HL-60/S4 treated with retinoic acid at 250 ng/mL for 4 days and 3 days (cell line): Measurements from ENCODE around the gene ITGA3.

Experiments
- in situ Hi-C: fragments of 300-500 bp; cut with MboI; formaldehyde crosslinking; loops from 2 replicates; pipeline ENCODE4 v1.7.0; 2022; ENCODE audit warnings: low sequenced_read_pairs

Gene ITGA3

DNA sequence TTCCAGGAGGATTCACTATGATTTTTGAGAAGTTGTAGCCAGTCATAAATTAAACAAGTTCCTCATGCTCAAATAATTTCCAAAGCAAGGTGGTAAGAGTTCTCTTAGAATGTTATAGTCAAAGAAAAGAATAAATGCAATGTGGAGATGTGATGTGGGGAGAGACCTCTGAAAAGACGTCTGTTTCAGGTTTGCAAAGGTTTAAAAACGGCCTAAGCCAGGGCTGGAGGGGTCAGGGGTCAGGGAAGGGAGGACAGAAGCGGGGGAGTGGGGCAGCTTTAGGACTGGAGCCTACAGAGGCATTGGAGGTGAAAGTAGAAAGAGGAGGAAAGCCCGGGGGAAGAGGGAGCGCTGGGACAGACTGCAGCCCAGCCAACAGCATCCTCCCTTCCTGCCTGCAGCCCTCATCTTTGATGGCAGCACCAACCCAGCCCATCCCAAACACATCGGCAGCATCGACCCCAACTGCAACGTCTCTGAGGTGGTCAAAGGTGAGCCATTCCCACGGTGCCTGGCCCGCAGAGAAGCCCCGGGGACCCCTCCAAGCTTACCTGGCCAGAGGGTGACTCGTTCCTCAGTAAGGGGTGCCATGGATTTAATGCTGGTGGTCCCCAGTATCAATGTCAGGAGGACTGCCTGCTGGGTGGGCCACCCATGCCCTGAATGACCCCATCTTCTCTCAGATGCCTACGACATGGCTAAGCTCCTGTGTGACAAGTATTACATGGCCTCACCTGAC, 50.7 kb downstream of the ITGA3 start:
- in situ Hi-C loops, result no loop called here

DNA sequence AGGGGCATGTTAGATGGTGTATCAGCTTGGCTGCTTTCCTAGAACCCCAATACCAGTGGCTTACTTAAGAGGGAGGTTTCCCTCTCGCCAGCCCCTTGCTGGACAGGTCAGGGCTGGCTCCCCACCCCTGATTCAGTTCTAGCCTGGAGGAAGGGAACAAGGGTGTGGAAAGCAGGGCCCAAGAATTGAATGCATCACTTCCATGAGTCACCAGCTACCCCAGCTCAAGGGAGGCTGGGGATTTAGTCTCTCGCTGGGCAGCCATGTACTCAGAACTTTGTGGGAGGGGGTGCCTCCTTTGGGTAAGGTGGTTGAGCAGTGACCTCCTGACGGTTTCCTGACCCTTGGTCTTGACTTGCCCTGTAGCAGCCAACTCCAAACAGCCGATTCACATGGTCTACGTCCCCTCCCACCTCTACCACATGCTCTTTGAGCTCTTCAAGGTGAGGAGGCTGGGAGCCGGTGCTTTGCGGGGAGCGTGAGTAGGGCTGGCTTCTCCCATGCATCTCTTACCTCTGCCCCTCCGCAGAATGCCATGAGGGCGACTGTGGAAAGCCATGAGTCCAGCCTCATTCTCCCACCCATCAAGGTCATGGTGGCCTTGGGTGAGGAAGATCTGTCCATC, 52.0 kb downstream of the ITGA3 start:
- in situ Hi-C loops, result no loop called here

DNA sequence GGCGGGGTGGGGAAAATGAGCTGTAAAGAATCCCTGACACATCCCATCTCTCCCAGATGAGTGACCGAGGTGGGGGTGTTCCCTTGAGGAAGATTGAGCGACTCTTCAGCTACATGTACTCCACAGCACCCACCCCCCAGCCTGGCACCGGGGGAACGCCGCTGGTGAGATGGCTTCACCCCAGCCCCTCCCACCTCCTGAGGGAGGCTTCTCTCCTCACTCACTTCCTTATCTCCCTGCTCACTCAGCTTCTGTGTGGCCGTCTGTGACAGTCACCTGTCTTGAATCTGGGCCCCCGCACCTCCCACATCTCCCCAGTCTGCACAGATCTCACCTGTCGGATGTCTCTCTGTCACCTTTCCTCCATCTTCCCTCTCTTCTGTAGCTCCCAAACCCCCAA, 52.6 kb downstream of the ITGA3 start:
- in situ Hi-C loops, result no loop called here

DNA sequence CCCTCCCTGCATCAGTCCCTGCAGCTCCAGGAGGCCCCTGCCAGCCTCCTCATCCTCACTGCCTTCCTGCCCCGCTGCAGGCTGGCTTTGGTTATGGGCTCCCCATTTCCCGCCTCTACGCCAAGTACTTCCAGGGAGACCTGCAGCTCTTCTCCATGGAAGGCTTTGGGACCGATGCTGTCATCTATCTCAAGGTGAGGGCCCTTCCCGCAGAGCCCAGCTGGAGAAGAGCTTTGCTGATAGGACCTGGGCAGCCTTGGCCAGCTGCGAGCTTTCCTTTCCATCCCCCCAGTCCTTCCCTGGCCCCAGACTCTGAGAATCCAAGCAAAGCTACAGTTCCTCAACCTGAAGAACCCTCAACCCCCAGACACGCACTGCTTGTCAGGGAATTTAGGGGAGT, 53.3 kb downstream of the ITGA3 start:
- in situ Hi-C loops, result no loop called here

DNA sequence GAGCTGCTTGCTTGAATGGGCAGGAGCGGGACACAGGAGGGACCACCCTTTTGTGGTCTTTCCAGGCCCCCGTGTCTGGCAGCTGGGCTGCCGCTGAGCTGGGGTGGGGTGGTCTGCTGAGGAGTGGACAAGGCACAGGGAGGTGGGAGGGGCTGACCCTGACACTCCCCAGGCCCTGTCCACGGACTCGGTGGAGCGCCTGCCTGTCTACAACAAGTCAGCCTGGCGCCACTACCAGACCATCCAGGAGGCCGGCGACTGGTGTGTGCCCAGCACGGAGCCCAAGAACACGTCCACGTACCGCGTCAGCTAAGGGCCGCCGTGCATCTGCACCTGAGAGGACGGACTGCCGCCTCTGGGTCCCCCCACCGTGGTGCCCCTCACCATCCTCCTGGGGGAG, 53.9 kb downstream of the ITGA3 start:
- in situ Hi-C loops, result no loop called here

DNA sequence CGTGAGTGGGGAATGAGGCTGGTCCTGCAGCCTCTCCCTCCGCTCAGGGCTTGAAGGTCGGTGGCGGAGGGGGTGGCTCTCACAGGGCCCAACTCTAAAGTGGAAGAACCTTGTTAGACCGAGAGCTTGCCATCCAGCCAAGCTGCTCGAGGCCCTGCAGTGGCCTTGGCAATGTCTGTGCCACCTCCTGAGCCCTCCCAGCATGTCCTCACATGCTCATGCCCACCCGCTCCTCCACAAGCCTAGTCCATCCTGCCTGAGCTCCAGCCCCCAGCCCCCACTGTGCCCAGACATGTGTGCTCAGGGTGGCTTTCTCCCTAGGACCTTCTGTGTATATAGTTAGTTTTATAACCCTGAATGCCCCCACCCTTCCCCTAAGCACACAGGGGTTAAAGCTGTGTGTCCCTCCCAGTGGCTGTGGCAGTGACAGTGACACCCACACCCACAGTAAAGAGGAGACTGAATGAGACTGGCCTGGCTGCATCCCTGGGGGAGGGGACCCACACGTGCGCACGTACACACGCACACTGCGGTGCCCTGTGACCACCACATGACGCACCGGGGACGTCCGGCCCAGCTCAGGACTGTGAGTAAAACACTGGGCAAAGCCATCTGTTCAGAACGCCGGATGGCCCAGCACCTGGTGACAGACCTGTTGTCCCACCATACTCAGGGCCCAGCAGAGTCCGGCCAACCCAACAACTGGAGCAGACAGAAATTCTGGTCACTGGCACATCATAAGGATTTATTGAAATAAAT, 54.9 kb downstream of the ITGA3 start:
- in situ Hi-C loops, result no loop called here

DNA sequence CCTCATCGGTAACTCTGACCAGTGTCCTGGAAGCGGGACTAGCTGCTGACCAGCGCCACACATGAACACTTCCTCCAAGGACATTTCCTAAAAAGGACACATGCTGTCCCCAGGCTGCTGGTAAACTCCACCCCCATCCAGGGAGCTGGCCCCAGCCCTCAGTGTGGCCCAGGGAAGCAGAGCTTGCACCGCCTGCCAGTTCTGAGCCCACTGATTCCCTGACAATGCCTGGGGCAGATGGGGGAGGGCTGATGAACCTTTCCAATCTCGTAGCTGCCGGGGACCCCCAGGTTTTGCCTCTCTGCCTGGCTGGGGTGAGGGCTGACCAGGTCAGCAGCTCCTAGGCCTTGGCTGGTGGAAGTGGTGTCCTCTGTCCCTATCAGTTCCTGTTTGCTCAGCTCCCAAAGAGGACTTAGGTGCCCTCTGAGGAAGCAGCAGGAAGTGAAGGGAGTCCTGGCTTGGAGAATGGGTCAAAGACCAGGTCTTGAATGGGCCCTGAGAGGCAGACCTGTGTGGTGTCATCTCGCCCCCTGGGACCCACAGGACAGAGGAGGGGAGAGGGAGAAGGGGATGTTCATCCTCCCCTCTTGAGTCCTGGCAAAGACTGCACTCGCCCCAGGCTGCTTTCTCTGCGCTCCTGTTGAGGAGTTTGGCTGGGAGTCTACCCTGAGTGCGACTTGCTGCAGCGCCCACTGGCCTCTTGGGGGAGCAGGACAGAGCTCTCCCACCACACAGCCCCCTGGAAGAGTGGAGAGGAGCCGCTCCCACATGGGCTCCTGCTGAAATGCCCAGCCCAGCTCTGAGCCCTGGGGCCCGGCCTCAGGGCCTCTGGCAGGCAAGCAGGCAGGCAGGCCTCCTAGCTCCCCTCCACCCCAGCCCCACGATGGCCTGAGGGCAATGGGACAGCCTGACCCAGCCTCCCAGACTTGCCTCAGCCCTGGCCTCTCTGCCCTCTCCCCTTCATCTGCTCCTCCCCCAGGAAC, 56.1 kb downstream of the ITGA3 start:
- in situ Hi-C loops, result no loop called here

DNA sequence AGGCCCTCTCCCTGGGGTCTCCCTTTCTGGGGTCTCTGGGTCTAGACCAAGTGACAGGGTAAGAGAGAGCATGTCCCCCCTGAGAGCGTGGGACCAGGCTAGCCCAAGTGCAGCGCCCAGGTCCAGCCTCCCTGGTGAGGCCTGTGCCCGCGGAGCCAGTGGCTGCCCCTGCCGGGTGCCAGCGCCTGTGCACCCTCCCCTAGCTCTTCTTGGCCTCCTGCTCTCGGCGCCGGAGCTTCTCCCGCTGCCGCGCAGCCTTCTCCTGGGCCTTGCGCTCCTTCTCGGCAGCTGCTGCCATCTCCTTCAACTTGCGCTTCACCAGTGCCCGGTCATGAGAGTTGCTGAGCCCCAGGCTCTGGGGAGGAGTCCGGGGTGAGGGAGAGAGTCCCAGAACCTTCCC, 56.8 kb downstream of the ITGA3 start:
- in situ Hi-C loops, result no loop called here

DNA sequence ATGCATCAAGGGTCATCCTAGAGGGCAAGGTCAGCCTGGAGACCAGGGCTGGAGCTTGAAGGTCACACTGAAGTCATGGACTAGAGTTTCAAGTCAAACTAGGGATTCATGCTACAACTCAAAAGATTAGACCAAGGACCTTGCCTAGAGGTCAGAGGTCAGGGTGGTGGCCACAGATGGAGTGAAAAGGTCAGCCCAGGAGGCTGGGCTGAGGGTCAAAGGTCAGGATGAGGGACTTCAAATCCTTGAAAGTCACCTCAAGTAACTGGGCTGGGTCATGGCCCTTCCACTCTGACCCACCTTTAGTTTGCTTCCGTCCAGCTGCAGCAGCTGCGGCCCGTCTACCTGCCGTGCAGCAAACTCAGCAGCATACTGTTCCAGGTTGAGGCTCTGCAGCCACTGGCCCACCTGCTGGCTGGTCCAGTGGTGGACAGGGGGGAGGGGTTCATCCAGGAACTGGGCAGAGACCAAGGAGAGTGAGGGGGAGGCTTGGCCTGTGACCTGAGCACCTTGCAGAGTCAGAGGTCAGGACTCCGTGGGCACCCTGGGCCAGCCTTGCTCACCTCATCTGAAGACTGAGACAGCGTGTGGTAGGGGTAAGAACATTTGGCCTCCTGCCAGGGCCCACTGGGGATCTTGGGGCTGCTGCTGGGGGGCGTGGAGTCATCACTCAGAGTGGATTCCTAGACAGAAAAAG, 57.9 kb downstream of the ITGA3 start:
- in situ Hi-C loops, result no loop called here

DNA sequence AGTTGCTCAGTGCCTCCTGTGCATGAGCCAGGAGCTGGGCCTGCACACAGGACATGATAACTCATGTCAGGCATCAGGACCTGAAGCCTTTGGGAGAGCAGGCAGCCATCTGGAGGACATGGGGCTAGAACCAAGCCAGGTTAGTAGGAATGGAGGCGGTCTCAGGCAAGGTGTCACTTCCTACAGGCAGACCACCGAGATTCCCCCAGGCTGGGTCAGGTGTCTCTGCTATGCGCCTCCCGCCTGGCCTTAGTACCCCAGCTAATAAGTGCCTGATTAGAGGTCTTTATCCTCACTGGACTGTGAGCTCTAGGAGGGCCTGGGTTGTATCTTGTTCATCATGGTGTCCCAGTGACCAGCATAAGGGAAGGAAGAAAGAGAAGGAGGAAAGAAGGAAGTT, 58.5 kb downstream of the ITGA3 start:
- in situ Hi-C loops, result no loop called here

DNA sequence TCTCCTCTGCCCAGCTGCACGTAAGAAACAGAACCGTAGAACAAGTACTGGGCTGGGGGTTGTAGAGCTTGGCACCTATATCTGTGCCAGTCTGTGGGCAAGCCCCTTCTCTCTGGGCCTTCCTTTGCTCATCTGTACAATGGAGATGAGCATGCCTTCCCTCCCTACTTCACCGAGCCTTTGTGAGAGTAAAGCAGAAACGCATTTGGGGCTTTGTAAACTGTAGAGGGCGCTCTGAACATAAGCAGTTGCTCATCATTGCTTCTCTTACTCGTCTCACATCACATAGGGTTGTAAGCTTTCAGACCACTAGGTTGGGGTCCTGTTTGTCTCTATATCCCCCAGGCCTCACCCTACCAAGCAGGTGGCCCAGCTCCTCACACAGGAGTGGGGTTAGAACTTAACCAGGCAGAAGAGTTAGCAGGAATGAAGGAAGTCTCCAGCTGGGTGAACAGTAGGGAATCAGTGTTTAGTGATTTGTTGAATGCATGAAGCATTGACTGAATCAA, 59.0 kb downstream of the ITGA3 start:
- in situ Hi-C loops, result no loop called here

DNA sequence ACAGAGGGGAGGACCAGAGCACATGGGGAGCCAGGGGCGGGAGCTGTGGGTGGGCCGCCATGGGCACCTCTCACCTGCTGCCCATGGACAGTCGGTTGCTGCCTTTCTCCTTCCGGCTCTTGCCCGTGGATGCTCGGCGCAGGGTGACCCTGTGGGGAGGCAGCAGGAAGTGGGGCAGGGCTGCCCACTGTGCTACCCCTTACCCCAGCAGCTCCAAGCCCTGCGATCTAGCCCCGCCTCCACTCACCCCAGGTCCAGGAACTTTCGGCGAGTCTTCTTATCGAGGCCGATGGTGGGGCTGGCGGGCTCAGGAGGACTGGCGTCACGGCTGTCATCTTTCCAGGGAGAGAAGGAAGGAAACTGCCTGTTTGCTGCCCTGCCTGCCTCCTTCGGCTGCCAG, 59.8 kb downstream of the ITGA3 start:
- in situ Hi-C loops, result no loop called here

DNA sequence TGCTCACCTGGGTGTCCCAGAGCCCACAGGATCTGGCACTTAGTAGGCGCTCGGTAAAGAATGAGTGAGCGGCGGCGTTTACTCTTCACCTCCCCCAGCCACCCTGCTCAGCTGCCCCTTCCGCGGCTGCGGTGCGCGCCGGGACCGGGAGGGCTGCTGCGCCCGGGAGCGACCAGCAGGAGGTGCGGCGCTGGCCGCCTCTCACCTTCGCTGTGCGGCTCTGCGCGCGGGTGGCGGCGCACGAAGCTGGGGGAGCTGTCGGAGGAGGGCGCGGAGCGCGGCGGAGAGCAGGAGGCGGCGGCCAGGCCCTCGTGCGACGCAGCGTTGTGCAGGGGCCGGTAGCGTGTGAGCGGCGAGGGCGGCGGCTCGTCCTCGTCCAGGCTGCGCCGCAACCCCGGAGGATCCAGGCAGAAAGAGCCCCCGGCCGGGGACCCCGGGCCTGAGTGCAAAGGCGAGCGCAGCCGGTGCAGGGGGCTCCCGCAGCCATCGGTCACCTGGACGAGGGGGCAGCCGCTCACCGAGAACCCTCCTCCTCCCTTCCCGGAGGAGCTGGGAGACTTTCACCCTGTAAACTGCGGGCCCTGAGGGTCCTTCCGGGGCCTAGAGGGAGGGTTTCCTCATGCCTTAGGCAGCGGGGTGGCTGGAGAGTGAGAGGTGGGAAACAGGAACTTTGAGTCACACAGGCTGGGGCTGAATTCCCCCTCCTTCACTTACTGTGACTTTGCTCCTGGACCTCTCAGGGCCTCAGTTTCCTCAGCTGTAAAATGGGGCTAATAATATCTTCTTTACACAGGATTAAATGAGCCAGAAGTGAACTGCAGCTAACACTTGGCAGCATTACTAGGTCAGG, 61.5 kb downstream of the ITGA3 start:
- in situ Hi-C loops, result no loop called here

DNA sequence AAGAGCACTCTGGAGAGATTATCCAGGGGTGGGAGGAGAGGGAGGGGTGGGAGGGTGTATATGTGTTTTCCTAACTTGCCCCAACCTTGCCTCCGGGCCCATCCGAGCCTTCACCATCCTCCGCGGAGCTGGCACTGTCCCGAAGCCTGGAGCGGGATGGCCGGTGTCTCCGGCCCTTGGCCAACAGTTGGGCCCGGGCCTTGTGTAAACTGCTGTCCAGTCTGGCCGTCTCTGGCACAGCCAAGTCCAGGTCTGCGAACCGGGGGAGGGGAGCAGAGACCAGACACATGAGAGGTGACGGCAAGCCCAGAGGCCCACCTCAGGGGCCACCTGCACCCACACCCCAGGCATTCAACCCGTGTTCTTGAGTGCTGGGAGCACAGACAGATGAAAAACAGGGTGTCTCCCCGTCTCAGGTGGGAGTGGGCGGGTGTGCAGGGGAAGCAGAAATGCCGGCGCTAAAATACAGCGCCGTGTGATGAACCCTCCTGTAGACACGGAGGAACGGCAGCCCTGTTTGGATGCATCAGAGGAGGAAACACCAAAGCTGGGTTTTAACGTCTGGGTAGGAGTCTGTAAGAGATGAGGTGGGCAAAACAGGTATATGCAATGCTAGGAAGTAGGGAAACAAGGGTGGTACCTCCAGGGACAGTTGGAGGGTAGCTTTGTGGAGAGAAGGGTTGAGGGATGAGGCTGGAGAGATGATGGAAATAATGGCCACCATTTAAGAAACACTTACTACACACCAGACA, 62.3 kb downstream of the ITGA3 start:
- in situ Hi-C loops, result no loop called here

DNA sequence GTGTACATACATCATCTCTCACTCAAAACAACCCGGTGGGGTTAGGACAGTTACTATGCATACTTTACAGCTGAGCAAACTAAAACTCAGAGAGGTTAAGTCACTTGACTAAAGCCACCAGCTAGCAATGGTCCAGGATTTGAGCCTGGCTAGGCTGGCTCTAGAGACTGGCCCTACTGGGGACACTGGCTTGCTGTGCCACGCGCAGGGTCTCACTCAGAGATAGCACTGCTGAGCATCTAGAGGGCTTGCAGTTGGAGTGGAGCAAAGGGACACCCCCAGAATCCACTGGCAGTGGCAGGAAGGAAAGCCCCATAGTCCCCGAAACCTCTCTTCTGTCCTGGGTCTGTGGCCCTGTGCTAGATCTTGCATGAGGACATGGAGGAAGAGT, 62.9 kb downstream of the ITGA3 start:
- in situ Hi-C loops, result no loop called here

DNA sequence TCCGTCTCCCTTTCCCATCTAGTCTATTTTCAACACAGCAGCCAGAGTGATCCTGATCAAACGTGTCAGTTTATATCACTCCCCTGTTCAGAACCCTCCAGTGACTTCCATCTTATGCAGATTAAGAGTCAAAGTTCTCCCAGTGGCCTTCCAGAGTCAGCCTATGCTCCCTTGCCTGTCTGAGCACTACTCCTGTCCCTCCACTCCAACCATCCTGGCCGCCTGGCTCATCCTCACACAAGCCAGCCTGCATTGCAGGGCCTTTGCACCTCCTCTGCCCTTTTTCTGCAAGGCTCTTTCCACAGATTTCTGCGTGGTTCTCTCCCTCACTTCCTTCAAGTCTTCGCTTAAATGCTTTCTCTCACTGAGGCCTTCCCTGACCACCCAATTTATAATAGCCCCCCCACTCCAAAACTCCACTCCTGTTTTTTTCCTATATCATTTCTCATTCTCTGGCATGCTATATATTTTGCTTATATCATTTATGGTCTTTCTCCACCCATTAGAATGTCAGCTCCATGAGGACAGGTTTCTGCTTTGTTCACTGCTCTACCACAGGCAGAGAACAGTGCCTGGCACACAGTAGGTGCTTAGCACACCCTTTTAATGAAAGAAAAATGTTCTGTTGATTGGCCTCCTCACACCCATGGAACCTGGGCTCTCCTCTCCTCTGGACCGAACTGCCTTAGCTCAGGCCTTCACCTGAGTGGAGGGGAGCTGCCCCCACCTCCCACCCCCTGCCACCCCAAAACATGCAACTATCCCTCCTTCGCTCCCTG, 64.8 kb downstream of the ITGA3 start:
- in situ Hi-C loops, result no loop called here

DNA sequence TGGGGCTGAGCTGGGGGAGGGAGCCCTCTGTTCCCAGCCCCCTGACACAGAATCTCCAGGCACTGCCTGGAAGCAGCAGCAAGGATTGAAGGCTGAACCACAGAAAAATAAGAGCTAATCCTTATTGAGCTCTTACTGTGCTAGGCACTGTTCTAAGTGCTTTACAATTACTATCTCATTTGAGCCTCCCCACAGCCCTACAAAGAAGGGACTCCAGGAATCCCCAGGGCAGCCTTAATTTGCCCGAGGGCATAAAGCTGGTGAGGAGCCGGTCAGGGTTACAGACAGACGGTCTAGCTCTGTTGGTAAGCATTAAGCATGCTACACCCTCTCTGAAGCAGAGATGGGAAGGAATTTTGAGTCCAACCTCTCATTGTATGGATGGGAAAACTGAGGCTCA, 67.0 kb downstream of the ITGA3 start:
- in situ Hi-C loops, result no loop called here
